Endothelial cell (in vitro differentiated cells): Measurements from ENCODE around the gene RAE1. TPM values are rescaled to one million over a fixed set of nuclear protein-coding genes. Genes with fewer than 3 reads are reported as not detected.

Source experiments
- DNase-seq: peaks from one replicate; pipeline ENCODE4 v3.0.0; 2021; ENCODE audit warnings: low spot score
- H3K27ac Mint-ChIP-seq: one replicate; pipeline ENCODE4 v1.8.0; 2021; ENCODE audit warnings: mixed read lengths, inconsistent platforms; ENCODE audit not compliant: unreplicated experiment
- H3K27me3 Mint-ChIP-seq: one replicate; pipeline ENCODE4 v1.8.0; 2021; ENCODE audit warnings: mild to moderate bottlenecking, moderate library complexity, mixed read lengths, inconsistent platforms; ENCODE audit not compliant: unreplicated experiment
- H3K36me3 Mint-ChIP-seq: one replicate; pipeline ENCODE4 v1.8.0; 2021; ENCODE audit warnings: mild to moderate bottlenecking, low read depth, mixed read lengths, inconsistent platforms; ENCODE audit not compliant: unreplicated experiment
- H3K4me1 Mint-ChIP-seq: one replicate; pipeline ENCODE4 v1.8.0; 2021; ENCODE audit warnings: mild to moderate bottlenecking, mixed read lengths, inconsistent platforms; ENCODE audit not compliant: unreplicated experiment
- H3K4me3 Mint-ChIP-seq: one replicate; pipeline ENCODE4 v1.8.0; 2021; ENCODE audit warnings: mild to moderate bottlenecking, mixed read lengths, inconsistent platforms; ENCODE audit not compliant: unreplicated experiment
- H3K9me3 Mint-ChIP-seq: one replicate; pipeline ENCODE4 v1.8.0; 2021; ENCODE audit warnings: mixed read lengths, inconsistent platforms; ENCODE audit not compliant: unreplicated experiment
- CTCF ChIP-seq: fragments of 200-600 bp; sonication (generic); IDR thresholded peaks from one replicate; pipeline ENCODE4 v1.5.0; 2021; ENCODE audit warnings: antibody characterized with exemption; ENCODE audit not compliant: unreplicated experiment
- total RNA-seq: library from RNA; stranded (reverse); fragmentation: NEBNext Ultra II Directional; extraction: Animal tissue kit (Norgen Biotek cat#: 25700); gene quantifications from one replicate; pipeline ENCODE4 v1.2.1, GENCODE V29; 2021; ENCODE audit not compliant: unreplicated experiment

Gene RAE1
- total RNA-seq, 1 donor from 2014 or later, result 32.1 TPM

- Mint-ChIP-seq H3K27me3 (peaks cover 12% of the 10 kb centered on the region), H3K9me3 (no peaks in the 10 kb centered on the region), H3K27ac (peak overlapping the region; percentile 97), H3K36me3 (peaks cover 62% of the 10 kb centered on the region), H3K4me1 (peaks cover 46% of the 10 kb centered on the region), H3K4me3 (peak overlapping the region; percentile 88)
- no peak for TF ChIP-seq CTCF
- no peak for DNase-seq
Observed at GRCh38 chr20:57374931-57375651, 24.0 kb downstream of the RAE1 start.

DNA sequence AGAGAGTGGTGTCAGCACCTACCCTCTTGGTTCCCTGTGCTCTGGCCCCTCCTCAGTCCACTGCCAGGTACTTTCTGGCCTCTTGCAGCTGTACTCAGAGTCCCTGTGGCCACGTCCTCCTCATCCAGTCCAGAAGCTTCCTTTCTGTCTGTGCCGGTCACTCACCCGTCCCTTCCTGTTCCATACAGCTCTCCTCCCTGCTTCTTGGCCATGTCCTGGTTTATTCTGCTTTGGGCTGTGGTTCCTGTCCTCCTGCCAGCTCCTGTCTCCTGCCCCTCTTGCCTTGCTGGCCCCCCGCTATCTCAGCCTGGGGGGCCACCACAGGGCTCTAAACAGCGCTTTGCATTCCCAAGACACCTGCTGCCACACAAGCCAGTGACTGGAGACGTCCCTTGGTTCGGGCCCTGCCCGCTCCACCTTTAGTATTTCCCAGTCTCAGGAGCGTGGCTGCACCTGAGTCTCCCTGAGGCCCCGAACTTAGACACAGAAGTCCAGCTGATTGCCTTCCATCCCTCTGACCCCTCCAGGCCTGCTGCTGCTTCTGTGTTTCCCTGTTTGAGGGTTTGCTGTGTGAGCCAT, 24.7 kb downstream of the RAE1 start:
- no peaks in the 10 kb centered on the region for H3K9me3 Mint-ChIP-seq
- peak overlapping the region; percentile 97 for H3K27ac Mint-ChIP-seq
- H3K4me3 Mint-ChIP-seq, result peak overlapping the region; percentile 88
- DNase-seq, result no peak
- peaks cover 13% of the 10 kb centered on the region for H3K27me3 Mint-ChIP-seq
- H3K4me1 Mint-ChIP-seq, result peaks cover 46% of the 10 kb centered on the region
- no peak for TF ChIP-seq CTCF
- H3K36me3 Mint-ChIP-seq, result peaks cover 56% of the 10 kb centered on the region

- no peak for DNase-seq
- Mint-ChIP-seq H3K4me1 (peaks cover 30% of the 10 kb centered on the region), H3K27me3 (peaks cover 13% of the 10 kb centered on the region), H3K36me3 (peaks cover 44% of the 10 kb centered on the region), H3K27ac (no peak overlapping the region), H3K9me3 (no peaks in the 10 kb centered on the region), H3K4me3 (no peak overlapping the region)
- no peak for TF ChIP-seq CTCF
Observed at GRCh38 chr20:57377350-57377749, 26.3 kb downstream of the RAE1 start.

GRCh38 chr20:57378107-57378506, 27.1 kb downstream of the RAE1 start:
- no peak for DNase-seq
- Mint-ChIP-seq H3K36me3 (peaks cover 44% of the 10 kb centered on the region), H3K9me3 (no peaks in the 10 kb centered on the region), H3K4me1 (peaks cover 30% of the 10 kb centered on the region), H3K4me3 (no peak overlapping the region), H3K27ac (no peak overlapping the region), H3K27me3 (peaks cover 15% of the 10 kb centered on the region)
- TF ChIP-seq CTCF, result no peak

DNA sequence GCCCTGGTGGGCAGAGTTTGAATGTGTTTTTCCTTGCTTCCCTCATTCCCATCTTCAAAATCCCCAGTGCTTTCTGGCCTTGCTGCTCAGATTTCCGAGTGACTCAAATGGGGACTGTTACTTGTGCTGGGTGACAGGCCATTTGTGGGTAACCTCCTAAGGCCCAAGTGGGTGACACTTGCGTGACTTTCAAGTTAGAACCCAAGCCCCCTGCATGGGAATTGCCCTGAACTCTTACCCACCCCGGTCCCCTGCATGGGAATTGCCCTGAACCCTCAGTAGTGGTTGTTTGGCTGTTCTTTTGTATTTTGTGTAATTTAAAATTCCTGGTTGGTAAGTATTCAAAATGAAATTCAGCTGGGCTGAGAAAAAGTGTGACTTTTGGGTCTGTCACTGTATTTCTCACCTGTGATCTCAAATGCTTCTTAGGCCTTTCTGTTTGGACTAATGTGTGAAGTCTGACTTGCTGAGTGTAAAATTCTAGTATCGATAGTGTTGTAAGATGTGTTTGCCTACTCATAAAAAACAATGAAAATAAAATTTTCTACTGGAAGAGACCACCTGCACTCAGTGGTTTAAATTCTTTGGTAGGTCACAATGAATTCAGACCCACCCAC, 27.7 kb downstream of the RAE1 start:
- peaks cover 25% of the 10 kb centered on the region for H3K4me1 Mint-ChIP-seq
- TF ChIP-seq CTCF, result no peak
- H3K36me3 Mint-ChIP-seq, result peaks cover 38% of the 10 kb centered on the region
- peaks cover 12% of the 10 kb centered on the region for H3K27me3 Mint-ChIP-seq
- DNase-seq, result no peak
- H3K9me3 Mint-ChIP-seq, result no peaks in the 10 kb centered on the region
- no peak overlapping the region for H3K4me3 Mint-ChIP-seq
- no peak overlapping the region for H3K27ac Mint-ChIP-seq
